Measurements from ENCODE around the gene ATOH1. TPM values are rescaled to one million over a fixed set of nuclear protein-coding genes. Genes with fewer than 3 reads are reported as not detected.

Gene ATOH1
- total RNA-seq, 1 experiment from 2014 or later = not detected

DNA sequence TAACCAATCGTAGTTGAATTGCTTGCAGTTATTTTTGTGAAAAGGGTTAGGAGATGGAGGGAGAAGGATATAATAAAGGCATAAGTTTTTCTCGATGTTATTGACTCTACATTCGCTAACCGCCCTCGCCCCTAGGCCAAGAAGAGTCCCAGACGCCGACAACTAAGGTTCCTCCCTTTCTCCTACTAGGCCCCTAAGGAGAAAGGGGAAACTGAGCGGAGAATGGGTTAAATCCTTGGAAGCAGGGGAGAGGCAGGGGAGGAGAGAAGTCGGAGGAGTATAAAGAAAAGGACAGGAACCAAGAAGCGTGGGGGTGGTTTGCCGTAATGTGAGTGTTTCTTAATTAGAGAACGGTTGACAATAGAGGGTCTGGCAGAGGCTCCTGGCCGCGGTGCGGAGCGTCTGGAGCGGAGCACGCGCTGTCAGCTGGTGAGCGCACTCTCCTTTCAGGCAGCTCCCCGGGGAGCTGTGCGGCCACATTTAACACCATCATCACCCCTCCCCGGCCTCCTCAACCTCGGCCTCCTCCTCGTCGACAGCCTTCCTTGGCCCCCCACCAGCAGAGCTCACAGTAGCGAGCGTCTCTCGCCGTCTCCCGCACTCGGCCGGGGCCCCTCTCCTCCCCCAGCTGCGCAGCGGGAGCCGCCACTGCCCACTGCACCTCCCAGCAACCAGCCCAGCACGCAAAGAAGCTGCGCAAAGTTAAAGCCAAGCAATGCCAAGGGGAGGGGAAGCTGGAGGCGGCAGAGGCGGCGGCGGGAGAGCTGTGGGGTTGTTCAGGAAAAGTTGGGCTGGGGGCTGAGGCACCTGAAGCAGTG lies 5.9 kb downstream of the ATOH1 start:
- H3K79me2 ChIP-seq (ENCODE audit: low read depth) = no peaks in the 10 kb centered on the region
- BruUV-seq (replicated peaks) = no TSS peak
- no peaks in the 10 kb centered on the region for H3K9me2 ChIP-seq (ENCODE audit: insufficient read depth)
- H3K27me3 ChIP-seq (ENCODE audit: insufficient read depth, low read depth) = no peaks in the 10 kb centered on the region
- no peaks in the 10 kb centered on the region for H4K20me1 ChIP-seq (ENCODE audit: insufficient read depth)
- no peaks in the 10 kb centered on the region for H3K4me1 ChIP-seq (replicated peaks; ENCODE audit: insufficient read depth)
- no peak for DNase-seq
- H3K4me3 ChIP-seq = no peak overlapping the region
- ChIA-PET CTCF (no interaction called here), POLR2A (ENCODE audit: unreplicated experiment) (no interaction called here)
- TF ChIP-seq, protein P1, sequence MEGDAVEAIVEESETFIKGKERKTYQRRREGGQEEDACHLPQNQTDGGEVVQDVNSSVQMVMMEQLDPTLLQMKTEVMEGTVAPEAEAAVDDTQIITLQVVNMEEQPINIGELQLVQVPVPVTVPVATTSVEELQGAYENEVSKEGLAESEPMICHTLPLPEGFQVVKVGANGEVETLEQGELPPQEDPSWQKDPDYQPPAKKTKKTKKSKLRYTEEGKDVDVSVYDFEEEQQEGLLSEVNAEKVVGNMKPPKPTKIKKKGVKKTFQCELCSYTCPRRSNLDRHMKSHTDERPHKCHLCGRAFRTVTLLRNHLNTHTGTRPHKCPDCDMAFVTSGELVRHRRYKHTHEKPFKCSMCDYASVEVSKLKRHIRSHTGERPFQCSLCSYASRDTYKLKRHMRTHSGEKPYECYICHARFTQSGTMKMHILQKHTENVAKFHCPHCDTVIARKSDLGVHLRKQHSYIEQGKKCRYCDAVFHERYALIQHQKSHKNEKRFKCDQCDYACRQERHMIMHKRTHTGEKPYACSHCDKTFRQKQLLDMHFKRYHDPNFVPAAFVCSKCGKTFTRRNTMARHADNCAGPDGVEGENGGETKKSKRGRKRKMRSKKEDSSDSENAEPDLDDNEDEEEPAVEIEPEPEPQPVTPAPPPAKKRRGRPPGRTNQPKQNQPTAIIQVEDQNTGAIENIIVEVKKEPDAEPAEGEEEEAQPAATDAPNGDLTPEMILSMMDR (conservative IDR thresholded peaks at IDR 0.05) = no peak
- TF ChIP-seq EZH2 (IDR thresholded peaks at IDR 0.05; ENCODE audit: low read depth) = no peak
- no peaks in the 10 kb centered on the region for H3K36me3 ChIP-seq (ENCODE audit: low read depth)
- no peaks in the 10 kb centered on the region for H3F3A ChIP-seq (ENCODE audit: insufficient read depth, low read depth)
- intact Hi-C loops (cut with micrococcal nuclease; ENCODE audit: unreplicated experiment) = no loop called here
- H2AFZ ChIP-seq = no peak overlapping the region
- no peak overlapping the region for H3K4me2 ChIP-seq
- H3K9me3 ChIP-seq (ENCODE audit: insufficient read depth, low read depth) = no peaks in the 10 kb centered on the region
- no peak overlapping the region for H3K27ac ChIP-seq

DNA sequence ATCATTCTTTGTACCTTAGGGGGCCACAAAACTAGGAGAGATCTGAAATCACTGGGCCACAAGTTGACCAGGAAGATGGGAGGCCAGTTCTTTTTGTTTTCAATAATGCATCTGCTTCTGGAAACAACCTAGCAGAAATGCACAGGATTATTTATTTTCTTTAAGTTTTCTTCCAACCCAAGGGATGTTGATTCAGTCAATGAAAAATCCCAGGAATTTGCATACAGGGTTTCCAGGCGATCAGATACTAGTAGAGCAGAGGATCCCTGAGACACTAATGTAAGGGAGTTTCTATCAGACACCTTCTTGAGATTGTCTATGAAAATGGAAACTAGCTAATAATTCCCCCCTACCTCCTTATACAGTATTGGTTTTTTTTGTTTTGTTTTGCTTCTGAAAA lies 7.4 kb downstream of the ATOH1 start:
- Histone ChIP-seq H3K36me3 (ENCODE audit: low read depth) (no peaks in the 10 kb centered on the region), H3K4me3 (no peak overlapping the region), H3F3A (ENCODE audit: insufficient read depth, low read depth) (no peaks in the 10 kb centered on the region), H3K4me1 (replicated peaks; ENCODE audit: insufficient read depth) (no peaks in the 10 kb centered on the region), H3K4me2 (no peak overlapping the region), H4K20me1 (ENCODE audit: insufficient read depth) (no peaks in the 10 kb centered on the region), H3K27me3 (ENCODE audit: insufficient read depth, low read depth) (no peaks in the 10 kb centered on the region), H3K27ac (no peak overlapping the region), H3K9me2 (ENCODE audit: insufficient read depth) (no peaks in the 10 kb centered on the region), H3K9me3 (ENCODE audit: insufficient read depth, low read depth) (no peaks in the 10 kb centered on the region), H3K79me2 (ENCODE audit: low read depth) (no peaks in the 10 kb centered on the region), H2AFZ (no peak overlapping the region)
- ChIA-PET CTCF (no interaction called here), POLR2A (ENCODE audit: unreplicated experiment) (no interaction called here)
- no TSS peak for BruUV-seq (replicated peaks)
- intact Hi-C loops (cut with micrococcal nuclease; ENCODE audit: unreplicated experiment) = no loop called here
- no peak for DNase-seq
- no peak for TF ChIP-seq EZH2 (IDR thresholded peaks at IDR 0.05; ENCODE audit: low read depth)
- TF ChIP-seq, protein P1 (conservative IDR thresholded peaks at IDR 0.05) = no peak

DNA sequence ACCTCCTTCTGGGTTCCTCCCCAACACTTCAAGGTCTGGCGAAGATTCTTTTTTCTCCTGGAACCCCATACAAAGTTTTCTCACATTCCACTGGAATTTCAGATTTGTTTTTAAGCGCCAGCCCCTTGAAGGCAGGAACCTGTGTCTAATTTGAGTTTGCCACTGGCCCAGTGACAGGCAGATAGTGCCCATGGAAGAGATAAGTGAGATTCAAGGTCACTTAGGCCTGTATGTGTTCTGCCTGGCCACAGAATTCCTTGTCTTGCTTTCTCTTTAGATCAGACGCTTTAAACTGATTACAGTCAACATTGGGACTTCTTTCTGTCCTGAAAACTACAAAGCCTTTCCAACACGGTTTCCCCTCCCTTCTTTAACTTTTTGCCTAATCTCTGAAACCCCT lies 11.2 kb downstream of the ATOH1 start:
- Histone ChIP-seq H4K20me1 (ENCODE audit: insufficient read depth) (no peaks in the 10 kb centered on the region), H3K9me2 (ENCODE audit: insufficient read depth) (no peaks in the 10 kb centered on the region), H3K4me2 (no peak overlapping the region), H3K9me3 (ENCODE audit: insufficient read depth, low read depth) (no peaks in the 10 kb centered on the region), H3K27me3 (ENCODE audit: insufficient read depth, low read depth) (no peaks in the 10 kb centered on the region), H3K4me3 (no peak overlapping the region), H3K36me3 (ENCODE audit: low read depth) (no peaks in the 10 kb centered on the region), H3K79me2 (ENCODE audit: low read depth) (no peaks in the 10 kb centered on the region), H3F3A (ENCODE audit: insufficient read depth, low read depth) (no peaks in the 10 kb centered on the region), H2AFZ (no peak overlapping the region), H3K27ac (no peak overlapping the region), H3K4me1 (replicated peaks; ENCODE audit: insufficient read depth) (no peaks in the 10 kb centered on the region)
- ChIA-PET POLR2A (ENCODE audit: unreplicated experiment) (no interaction called here), CTCF (no interaction called here)
- TF ChIP-seq EZH2 (IDR thresholded peaks at IDR 0.05; ENCODE audit: low read depth) = no peak
- TF ChIP-seq, protein P1 (conservative IDR thresholded peaks at IDR 0.05) = no peak
- DNase-seq = no peak
- no TSS peak for BruUV-seq (replicated peaks)
- intact Hi-C loops (cut with micrococcal nuclease; ENCODE audit: unreplicated experiment) = no loop called here
